Hypothalamus (tissue), 51 donors: Measurements from ENCODE around the gene HIP1.
"Not testable (repeated sequence)": the region's sequence is repeated elsewhere in the genome, so short reads cannot be mapped to it uniquely, and the experiment has no call there.

Experiments used
- DNase-seq, 51 donors: peaks; one replicate each; lab custom pipeline; 2025; lab: John Stamatoyannopoulos, UW

The HIP1 gene

DNA sequence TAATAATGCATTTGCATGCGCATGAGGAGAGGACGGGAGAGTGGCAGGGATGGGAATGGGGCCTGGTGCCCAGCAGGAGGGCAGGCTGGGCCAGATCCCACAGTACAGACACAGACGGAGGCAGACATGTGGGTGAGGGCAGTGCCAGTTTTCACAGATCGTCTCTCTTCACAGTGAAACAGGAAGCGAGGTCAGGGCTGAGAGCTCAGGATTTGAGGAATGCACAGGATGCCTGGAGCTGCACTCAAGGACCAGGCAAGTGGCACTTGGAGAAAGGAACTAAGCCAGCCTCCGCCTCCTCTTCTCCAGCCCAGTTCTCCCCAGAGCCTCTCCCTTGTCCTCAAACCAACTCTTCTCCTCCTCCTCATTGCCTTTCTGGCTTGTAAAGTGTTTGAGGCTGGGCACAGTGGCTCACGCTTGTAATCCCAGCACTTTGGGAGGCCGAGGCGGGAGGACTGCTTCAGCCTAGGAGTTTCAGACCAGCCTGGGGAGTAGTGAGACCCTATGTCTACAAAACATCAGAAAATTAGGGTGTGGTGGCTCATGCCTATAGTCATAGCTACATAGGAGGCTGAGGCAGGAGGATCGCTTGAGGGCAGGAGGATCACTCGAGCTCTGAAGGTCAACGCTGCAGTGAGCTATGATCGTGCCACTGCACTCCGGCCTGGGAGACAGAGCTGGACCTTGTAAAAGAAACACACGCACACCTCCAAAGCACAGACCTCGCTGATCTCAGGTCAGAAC, 115.2 kb downstream of the HIP1 start:
- DNase-seq: peak in 38 of 51 donors; percentile 4 to 69 (median 32)

DNA sequence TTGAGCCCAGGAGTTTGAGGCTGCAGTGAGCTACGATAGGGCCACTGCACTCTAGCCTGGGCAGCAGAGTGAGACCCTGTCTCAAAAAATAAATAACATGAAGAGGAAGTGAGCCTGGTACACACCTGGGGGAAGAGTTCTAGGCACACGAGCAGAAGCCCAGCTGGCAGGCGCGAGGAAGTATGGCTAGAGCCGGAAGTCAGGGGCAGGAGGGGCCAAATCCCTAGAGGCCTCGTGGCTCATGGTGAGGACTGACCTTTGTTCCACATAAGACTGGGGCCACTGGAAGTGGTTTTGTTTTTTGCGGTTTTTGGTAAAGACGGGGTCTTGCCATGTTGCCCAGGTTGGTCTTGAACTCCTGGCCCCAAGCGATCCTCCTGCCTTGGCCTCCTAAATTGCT, 117.6 kb downstream of the HIP1 start:
- no peak for DNase-seq

DNA sequence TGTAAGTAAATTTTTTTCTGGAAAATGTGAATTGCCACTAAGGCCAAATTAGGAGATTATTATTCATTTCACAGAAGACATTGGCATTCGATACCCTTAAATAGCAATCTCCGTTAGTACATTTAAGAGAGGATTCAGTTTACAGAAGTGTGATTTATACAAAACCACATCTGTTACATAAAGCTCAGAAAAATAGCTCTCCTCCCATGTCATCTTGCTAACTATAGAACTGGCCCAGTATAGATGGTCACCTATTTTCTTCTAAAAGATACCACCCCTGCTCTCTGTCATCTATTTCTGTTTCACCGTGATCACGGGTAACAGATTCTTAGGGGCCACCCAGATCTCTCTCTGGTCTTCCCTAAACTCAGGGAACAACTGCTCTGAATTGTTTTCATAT, 119.1 kb downstream of the HIP1 start:
- DNase-seq: no peak

DNA sequence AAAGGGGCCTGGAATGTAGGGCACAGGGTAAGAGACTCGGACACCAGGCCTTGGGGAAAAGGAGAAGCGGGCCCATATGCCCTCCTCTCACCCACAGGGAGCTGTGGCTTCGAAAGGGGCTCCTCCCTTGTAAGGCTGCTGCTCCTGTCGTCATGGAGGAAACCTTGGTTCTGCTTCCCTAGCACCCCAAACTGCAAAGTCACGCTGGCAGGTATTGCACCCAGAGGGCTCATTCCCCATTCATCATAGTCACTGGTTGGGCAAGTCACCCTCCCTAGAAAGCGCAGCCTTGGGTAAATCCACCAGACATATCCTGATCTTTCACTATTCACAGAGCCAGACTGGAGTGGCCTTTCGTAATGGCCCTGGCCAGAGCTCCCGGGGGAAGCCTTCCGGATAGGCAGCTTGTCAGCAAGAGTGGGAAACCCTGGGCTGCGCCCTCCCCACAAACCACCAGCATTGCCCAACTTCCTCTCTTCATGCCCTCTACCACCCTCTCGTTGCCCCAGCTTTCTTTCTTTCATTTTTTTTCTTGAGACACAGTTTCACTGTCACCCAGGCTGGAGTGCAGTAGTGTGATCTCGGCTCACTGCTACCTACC, 121.0 kb downstream of the HIP1 start:
- DNase-seq: peak in 34 of 51 donors; percentile 6 to 81 (median 44)

DNA sequence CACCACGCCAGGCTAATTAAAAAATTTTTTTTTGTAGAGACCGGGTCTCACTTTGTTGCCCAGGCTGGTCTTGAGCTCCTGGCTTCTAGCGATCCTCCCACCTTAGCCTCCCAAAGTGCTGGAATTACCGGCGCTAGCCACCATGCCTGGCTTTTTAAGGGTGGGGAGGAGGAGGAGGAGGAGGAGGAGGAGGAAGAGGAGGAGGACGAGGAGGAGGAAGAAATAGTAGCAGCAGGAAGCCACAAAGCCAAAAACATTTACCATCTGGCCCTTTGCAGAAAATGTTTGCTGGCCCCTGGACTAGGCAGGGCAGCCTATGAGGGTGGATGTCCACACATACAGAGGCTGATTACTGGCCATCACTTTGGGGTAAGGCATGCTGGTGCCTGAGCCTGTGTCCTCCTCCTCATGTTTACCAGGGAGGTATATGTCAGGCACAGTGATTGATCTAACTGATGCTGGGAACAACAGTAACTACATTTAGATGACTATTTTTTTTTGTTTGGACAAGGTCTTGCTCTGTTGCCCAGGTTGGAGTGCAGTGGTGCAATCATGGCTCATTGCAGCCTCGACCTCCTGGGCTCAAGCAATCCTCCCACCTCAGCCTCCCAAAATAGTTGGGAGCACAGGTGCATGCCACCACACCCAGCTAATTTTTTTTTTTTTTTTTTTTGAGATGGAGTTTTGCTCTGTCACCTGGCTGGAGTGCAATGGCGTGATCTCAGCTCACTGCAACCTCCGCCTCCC, 122.1 kb downstream of the HIP1 start:
- DNase-seq: no peak

DNA sequence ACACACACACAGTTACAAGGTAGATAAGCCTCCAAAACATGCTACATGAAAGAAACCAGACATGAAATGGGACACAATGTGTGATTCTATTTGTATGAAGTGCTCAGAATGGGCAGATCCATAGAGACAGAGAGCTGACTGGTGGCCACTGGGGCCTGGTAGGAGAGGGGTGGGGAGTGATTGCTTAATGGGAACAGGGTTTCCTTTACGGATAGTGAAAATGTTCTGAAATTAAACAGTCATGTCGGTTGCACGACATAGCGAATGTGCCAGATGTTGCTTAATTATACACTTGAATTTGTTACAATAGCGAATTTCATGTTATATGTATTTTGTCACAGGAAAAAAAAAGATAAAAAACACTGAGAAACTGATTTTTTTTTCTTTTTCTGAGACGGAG, 124.3 kb downstream of the HIP1 start:
- no peak for DNase-seq

DNA sequence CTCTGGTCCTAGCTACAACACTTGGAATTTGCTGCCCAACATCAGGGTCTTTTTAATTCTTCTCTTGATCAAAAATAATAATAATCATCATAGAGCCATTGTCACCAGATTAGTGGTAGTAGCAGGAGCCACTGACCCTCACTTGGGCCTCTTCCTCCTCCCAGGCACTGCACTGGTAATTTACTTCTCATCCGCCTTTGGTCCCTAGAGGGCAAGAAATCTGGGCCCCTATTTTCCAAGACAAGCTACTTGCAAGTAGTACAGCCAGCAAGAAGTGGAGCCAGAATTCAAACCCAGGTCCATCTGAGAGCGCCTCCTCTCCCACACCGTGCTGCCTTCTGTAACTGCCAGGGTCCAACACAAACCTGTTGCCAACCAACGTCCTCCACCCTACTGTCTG, 125.4 kb downstream of the HIP1 start:
- DNase-seq: no peak

DNA sequence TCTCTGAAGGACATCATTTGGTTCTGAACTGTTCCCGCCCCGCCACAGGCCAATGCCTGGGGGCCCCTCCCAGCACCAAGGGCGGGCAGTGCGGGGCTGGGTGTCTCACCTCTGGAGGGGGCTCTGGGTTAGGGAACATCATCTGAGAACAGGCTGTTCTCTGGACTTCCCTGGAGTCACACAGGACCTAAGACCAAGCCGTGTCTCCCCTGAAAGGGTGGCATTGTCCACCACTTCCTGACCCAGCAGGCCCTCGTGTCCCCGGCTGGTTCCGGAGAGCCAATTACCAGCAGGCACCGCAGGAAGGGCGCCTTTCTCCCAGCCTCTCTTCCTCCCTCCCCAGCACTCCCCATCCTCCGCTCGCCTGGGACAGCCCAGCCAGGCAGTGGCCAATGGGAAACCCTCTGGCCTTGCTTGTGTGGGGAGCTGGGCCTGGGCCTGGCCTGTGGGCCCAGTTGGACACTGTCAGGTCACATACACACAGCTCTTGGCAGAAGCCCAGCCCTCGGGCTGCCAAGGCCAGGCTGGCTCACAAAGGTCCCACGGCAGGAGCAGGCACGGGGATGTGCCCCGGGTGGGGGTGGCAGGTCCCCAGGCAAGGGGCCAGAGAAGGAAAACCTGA, 127.1 kb downstream of the HIP1 start:
- peak; percentile 38 to 99 (median 93) for DNase-seq

DNA sequence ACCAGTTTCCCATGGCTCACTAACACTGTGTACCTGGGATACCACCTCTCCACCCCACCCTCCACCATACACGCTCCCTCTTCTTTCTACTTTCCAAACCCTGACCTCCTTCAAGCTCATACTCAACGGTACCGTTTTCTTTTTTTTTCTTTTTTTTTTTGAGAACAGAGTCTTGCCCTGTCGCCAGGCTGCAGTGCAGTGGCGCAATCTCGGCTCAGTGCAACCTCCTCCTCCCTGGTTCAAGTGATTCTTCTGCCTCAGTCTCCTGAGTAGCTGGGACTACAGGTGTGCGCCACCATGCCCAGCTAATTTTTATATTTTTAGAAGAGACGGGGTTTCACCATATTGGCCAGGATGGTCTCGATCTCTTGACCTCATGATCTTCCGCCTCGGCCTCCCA, 129.3 kb downstream of the HIP1 start:
- not testable (repeated sequence) for DNase-seq

DNA sequence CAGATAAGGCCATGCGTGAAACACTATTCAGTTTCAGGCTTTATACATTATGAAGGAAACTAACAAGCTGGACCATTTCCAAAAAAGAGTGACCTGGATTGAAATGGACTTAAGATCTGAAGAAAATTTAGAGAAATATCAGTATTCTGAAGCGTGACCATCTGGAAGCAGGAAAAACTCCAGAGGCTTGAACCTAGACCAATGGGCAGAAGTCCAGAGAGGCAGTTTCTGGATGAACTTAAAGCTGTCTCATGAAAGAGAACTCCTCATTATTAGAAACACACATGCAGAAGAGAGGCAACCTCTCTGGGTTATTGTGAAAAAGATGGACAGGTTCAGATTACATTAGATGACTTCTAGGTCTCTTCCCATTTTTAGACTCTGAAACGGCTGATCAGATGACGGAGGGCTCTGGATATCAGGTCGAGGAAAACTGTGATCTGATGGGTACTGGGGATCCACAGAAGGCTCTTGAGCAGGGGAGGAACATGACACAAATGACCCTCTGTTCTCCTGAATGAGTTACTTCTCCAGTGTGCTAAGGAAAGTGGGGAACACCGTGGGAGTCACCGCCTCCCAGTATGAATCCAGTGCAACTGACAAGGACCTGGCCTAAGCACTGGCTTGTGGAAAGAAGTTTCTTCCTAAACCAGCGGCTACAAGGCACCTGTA, 130.2 kb downstream of the HIP1 start:
- DNase-seq: no peak

DNA sequence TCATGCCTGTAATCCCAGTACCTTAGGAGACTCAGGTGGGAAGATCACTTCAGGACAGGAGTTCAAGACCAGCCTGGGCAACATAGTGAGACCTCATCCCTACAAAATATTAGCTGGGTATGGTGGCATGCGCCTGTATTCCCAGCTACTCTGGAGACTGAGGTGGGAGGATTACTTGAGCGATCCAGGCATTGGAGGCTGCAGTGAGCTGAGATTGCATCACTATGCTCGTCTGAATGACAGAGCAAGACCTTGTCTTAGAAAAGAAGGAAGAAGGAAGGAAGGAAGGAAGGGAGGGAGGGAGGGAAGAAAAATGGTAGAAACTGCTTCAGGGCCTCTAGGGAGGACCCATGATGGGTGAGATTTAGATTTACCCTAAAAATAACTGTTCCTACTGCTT, 134.3 kb downstream of the HIP1 start:
- no peak for DNase-seq

DNA sequence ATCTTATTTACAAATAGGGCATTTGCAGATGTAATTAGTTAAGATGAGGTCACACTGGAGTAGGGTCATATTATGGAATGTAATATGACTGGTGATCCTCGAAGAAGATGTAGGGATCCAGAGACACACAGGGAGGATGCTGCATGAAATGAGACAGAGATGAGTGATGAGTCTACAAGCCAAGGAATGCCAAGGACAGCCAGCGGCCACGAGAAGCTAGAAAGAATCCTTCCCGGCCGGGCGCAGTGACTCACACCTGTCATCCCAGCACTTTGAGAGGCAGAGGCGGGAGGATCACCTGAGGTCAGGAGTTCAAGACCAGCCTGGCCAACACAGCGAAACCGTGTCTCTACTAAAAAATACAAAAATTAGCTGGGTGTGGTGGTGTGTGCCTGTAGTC, 135.9 kb downstream of the HIP1 start:
- not testable (repeated sequence) for DNase-seq

DNA sequence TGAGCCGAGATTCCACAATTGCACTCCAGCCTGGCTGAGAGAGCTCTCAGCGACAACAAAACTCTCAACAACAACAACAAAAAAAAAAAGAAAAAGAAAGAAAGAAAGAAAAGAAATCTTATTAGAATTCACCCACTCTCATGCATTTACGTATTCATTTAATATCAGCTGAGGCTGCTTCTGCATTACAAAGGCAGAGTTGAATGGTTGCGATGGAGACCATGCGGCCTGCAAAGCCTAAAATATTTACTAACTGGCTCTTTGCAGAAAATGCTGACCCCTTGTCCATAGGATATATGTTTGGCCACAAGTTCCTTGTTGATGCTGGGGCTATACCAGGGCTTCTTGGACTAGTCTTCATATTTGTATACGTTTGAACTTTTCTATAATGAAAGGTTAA, 137.2 kb downstream of the HIP1 start:
- DNase-seq: no peak

DNA sequence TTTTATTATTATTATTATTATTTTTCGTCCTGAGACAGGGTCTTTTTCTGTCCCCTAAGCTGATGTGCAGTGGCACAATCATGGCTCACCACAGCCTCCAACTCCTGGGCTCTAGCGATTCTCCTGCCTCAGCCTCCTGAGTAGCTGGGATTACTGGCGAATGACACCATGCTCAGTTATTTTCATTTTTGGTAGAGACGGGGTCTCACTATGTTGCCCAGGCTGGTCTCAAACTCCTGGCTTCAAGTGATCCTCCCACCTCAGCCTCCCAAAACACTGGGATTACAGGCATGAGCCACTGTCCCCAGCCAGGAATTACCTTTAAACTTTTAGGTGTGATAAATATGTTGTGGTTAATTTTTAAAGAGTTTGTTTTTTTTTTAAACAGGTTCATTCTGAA, 138.0 kb downstream of the HIP1 start:
- not testable (repeated sequence) for DNase-seq

DNA sequence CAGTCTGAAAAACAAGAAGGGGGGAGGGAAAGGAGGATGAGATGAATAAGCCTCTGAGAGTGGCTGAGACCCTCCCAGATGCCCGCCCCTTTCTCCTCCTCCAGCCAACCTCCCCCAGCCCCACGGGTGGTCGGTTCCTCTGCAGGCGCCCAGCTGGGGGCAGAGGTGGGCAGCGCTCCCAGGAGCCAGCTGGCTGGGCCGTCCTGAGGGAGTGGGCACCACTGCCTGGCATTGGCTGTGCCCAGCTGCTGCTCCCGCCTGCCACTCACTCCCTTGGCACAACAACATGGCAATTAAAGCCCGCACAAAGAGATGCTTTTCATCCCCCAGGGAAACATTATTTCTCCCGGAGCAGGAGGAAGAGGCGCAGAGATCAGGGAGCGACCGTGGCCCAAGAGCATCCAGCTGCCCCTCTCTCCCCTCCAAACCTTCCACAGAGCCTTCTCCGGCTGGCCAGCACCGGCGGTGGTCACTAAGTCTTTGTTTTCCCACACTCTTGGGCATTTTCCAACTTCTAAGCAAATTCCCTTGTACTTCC, 139.4 kb downstream of the HIP1 start:
- peak; percentile 32 to 98 (median 89) for DNase-seq

DNA sequence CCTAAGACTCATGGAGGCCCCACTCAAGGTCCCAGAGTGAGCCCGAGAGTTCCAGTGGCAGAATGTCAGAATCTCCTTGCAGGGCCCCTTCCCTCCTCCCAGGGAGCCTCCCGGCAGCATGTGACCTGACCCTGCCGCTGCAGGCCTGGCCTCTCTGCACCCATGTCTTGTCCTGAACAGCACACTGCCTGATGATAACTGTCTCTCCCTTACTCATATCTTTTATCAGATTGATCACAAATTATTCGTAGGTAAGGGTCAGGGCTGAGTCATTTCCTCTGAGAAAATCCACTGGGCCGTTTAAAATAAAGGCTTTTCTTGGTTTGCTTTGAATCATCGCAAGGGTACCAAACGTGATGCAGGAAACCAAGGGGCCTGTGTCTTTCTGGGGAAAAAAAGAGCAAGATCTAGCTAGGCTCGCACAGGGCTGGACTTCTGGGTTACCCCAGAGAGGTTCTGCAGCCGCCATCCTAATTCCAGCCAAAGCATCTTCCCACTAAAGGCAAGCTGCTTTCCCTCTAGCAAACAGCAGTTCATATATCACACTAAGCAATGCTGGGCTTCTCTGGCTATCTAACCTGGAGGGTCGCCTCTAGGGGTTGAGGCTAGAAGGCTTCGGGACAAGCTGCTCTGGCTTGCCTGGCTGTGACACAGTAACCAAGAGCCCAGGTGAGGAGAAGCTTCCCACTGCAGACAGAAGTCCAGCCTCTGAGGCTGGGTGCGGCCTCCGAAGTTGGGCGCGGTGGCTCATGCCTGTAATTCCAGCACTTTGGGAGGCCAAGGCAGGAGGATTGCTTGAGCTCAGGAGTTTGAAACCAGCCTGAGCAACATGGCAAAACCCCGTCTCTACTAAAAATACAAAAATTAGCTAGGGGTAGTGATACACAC, 141.8 kb downstream of the HIP1 start:
- DNase-seq: peak in 1 of 51 donors; percentile 13

DNA sequence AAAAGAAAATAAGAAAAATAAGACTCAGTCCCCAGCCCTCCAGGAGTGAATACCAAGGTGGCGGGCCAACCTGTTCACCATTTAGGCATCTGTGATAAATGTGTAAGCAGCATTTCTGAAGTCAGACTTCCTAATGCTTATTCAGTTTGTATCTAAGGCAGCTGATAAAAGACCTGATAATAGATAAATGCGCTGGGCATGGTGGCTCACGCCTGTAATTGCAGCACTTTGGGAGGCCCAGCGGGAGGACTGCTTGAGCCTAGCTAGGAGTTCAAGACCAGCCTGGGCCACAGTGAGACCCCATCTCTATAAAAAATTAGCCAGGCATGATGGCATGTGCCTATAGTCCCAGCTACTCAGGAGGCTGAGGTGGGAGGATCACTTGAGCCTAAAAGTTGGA, 143.0 kb downstream of the HIP1 start:
- no peak for DNase-seq

DNA sequence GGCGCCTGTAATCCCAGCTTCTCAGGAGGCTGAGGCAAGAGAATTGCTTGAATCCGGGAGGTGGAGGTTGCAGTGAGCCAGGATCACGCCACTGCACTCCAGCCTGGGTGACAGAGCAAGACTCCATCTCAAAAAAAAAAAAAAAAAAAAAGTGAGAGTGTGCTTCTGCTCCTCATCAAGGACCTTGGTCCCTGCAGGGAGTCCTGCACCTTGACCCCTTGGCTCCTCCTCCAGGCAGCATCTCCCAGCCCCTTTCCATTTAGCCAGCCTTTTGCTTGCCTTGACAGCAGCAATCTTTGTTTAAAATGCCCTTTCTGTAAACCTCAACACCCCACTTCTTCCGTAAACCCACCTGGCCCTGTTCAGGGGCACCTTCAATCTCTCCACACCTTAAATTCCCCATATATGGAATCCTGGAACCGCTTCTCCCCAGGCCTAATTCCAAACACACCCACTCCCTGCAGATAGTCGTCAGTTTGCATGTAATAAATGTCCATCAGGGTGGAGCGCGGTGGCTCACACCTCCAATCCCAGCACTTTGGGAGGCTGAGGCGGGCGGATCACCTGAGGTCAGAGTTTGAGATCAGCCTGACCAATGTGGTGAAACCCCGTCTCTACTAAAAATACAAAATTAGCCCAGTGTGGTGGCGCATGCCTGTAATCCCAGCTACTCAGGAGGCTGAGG, 145.1 kb downstream of the HIP1 start:
- DNase-seq: not testable (repeated sequence)
